ENCODE measurements around the gene MYLK4.

Gene MYLK4

GRCh38 chr6:2693231-2693630, 57.5 kb downstream of the MYLK4 start:
- no peak for DNase-seq

GRCh38 chr6:2688401-2689064, 62.2 kb downstream of the MYLK4 start:
- peak; percentile 81 for DNase-seq

GRCh38 chr6:2687456-2687855, 63.3 kb downstream of the MYLK4 start:
- DNase-seq, result no peak

- no peak for DNase-seq
These were observed 64.2 kb downstream of the MYLK4 start for GRCh38 chr6:2686515-2686914.

GRCh38 chr6:2684766-2685754, 65.7 kb downstream of the MYLK4 start:
- DNase-seq, result no peak

- DNase-seq, result no peak
These were observed 66.5 kb downstream of the MYLK4 start for GRCh38 chr6:2684103-2684749.

GRCh38 chr6:2680264-2680922, 70.3 kb downstream of the MYLK4 start:
- no peak for DNase-seq

GRCh38 chr6:2677080-2677593, 73.6 kb downstream of the MYLK4 start:
- DNase-seq, result no peak

- DNase-seq, result no peak
These were observed 74.7 kb downstream of the MYLK4 start for GRCh38 chr6:2676048-2676447.

- DNase-seq, result no peak
These were observed 75.9 kb downstream of the MYLK4 start for GRCh38 chr6:2674857-2675256.

- no peak for DNase-seq
These were observed 81.5 kb downstream of the MYLK4 start for GRCh38 chr6:2669067-2669700.

GRCh38 chr6:2667617-2668016, 83.1 kb downstream of the MYLK4 start:
- DNase-seq, result no peak

- no peak for DNase-seq
These were observed 83.7 kb downstream of the MYLK4 start for GRCh38 chr6:2666906-2667575.

- no peak for DNase-seq
These were observed 85.3 kb downstream of the MYLK4 start for GRCh38 chr6:2665146-2666070.

- DNase-seq, result peak; percentile 30
These were observed 87.6 kb downstream of the MYLK4 start for GRCh38 chr6:2663123-2663522.

GRCh38 chr6:2661651-2662050, 89.1 kb downstream of the MYLK4 start:
- no peak for DNase-seq

GRCh38 chr6:2659882-2660281, 90.8 kb downstream of the MYLK4 start:
- DNase-seq, result no peak

- no peak for DNase-seq
These were observed 91.3 kb downstream of the MYLK4 start for GRCh38 chr6:2659381-2659780.

- DNase-seq, result peak; percentile 62
These were observed 91.9 kb downstream of the MYLK4 start for GRCh38 chr6:2658788-2659187.

- DNase-seq, result no peak
These were observed 94.2 kb downstream of the MYLK4 start for GRCh38 chr6:2656460-2657079.

All from MV-4-11 (cell line).